Cardiac fibroblast (primary cell): ENCODE measurements around the gene TC2N.

Source experiments
- DNase-seq, 2 donors: peaks; one replicate each; pipeline versions ENCODE4 v3.0.0 to v3.0.0-alpha.2; 2010; ENCODE audit warnings: low read depth in 2 of 2
- H3K4me3 ChIP-seq, 2 donors: replicated peaks in 1 of 2; 1 replicate in 1 of 2; 2 replicates in 1 of 2; pipeline ENCODE4 v1.5.1; 2011; ENCODE audit warnings: low read depth in 2 of 2, low read length in 2 of 2, mild to moderate bottlenecking in 2 of 2, moderate library complexity in 1 of 2
- TF ChIP-seq, protein P1 (sequence below): IDR thresholded peaks from one replicate; pipeline ENCODE4 v1.5.1; 2011; ENCODE audit warnings: low read depth, mild to moderate bottlenecking, low read length, inconsistent platforms

TC2N gene

DNA sequence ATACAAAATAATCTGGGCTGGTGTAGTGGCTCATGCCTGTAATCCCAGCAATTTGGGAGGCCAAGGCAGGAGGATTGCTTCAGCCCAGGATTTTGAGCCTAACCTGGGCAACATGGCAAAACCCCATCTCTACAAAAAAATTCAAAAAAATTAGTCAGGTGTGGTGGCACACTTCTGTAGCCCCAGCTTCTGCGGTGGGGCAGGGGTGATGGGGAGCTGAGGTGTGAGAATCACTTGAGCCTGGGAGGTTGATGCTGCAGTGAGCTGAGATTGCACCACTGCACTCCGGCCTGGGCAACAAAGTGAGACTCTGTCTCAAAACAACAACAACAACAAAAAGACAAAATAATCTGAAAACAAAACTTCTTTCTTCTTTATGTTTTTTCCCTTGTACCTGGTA lies 66.0 kb downstream of the TC2N start:
- TF ChIP-seq, protein P1, sequence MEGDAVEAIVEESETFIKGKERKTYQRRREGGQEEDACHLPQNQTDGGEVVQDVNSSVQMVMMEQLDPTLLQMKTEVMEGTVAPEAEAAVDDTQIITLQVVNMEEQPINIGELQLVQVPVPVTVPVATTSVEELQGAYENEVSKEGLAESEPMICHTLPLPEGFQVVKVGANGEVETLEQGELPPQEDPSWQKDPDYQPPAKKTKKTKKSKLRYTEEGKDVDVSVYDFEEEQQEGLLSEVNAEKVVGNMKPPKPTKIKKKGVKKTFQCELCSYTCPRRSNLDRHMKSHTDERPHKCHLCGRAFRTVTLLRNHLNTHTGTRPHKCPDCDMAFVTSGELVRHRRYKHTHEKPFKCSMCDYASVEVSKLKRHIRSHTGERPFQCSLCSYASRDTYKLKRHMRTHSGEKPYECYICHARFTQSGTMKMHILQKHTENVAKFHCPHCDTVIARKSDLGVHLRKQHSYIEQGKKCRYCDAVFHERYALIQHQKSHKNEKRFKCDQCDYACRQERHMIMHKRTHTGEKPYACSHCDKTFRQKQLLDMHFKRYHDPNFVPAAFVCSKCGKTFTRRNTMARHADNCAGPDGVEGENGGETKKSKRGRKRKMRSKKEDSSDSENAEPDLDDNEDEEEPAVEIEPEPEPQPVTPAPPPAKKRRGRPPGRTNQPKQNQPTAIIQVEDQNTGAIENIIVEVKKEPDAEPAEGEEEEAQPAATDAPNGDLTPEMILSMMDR, result no peak
- H3K4me3 ChIP-seq, result no peak overlapping the region
- no peak for DNase-seq

DNA sequence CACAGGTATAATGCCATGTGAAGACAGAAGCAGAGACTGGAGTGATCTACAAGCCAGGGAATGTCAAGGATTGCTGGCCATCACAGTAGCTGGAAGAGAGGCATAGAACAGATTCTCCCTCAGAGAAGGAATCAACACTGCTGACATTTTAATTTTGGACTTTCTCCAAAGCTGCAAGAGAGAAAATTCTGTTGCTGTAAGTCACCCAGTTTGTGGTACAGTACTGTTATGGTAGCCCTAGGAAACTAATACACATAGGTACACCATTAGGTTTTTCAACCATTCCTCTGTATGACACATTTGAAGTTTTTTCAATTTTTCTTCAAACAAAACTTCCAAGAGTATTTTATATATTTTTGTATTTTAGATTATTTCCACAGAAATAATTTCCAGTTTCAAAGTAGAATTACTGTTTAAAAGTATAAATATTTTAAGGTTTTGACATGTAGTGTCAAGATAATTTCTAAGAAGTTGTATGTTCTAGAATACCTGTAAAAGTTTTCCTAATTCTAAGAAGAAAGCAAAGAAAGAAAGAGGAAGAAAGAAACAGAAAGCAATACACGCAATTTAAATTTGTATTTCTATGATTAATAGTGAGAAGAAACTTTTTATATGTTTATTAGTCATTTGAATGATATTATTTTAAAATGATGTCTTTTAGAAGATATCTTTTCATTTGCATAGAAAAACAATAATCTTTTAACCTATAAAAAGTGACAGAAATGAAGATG lies 70.6 kb downstream of the TC2N start:
- TF ChIP-seq, protein P1, result no peak
- peak; percentile 14 to 47 for DNase-seq
- H3K4me3 ChIP-seq, result no peak overlapping the region

DNA sequence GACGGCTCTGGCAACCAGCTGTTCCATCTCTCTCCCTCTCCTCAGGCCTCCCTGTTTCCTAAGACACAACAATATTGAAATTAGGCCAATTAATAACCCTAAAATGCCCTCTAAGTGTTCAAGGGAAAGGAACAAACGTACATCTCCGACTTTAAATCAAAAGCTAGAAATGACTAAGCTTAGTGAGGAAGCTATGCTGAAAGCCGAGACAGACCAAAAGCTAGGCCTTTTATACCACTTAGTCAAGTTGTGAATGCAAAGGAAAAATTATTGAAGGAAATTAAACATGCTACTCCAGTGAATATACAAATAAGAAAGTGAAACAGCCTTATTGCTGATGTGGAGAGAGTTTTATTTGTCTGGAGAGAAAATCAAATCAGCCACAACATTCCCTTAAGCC lies 73.6 kb downstream of the TC2N start:
- no peak for DNase-seq

DNA sequence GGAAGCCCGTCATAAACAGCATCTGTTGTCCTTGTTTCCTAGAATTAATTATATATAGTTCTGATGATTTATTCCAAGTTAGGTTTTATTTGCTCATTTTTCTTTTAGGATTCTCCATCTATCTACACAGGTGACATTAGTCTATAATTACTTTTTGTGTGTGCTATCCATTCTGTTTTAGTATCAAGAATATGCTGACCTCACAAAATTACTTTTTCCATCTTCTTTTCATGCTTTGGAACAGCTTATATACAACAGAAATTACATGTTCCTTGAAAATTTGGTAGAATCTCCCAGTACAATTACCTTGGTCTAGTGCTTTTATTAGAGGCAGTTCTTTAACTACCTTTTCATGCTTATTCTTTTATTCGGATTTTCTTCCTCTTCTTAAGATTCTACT lies 81.1 kb downstream of the TC2N start:
- no peak overlapping the region for H3K4me3 ChIP-seq
- no peak for DNase-seq
- TF ChIP-seq, protein P1, result no peak

More for the DNA sequence above, 73.6 kb downstream of the TC2N start:
- H3K4me3 ChIP-seq, result no peak overlapping the region
- TF ChIP-seq, protein P1, result no peak

DNA sequence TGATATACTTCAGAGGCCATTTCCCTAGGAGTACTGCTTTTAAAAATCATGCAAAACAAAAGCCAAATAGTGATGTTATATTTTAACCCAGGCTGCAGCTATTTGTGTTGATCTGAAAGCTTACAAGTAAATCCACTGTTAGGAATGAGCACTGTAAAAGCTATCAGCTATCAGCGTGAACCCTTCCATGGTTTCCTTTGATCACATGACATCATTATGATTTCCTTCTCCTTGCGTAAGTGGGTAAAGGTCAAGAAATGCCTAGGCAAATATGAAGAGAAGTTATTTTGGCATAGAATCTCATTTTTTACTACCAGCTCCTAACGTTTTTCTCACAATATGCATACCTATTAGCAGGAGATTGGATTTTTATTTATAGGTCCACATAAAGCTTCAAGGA lies 86.9 kb downstream of the TC2N start:
- peak in 1 of 2 donors; percentile 1 for DNase-seq
- no peak overlapping the region for H3K4me3 ChIP-seq
- TF ChIP-seq, protein P1, result no peak

DNA sequence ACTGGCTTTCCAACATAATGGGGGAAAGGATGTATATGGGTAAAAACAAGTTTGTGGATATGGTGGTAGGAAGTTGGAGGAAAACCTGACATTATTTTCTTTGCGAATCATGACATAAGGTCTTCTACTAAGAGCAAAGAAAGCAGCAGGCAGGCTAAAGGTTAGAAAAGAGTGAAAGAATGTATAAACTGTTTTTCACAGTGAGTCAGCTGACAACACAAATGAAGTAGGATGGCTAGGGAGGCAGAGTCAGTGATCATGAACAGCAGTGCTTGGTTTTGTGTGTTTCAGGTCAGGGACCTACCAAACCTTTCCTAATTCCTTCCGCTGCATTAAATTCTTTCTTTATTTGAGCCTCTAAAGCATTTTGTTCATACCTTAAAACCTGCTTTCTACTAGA lies 89.1 kb downstream of the TC2N start:
- TF ChIP-seq, protein P1, result no peak
- DNase-seq, result no peak
- H3K4me3 ChIP-seq, result no peak overlapping the region
